Esophagus mucosa (tissue), 1 donor: ENCODE data around the gene RNF40. TPM values are rescaled to one million over a fixed set of nuclear protein-coding genes. Genes with fewer than 3 reads are reported as not detected.
A peak's percentile ranks its signal among the peaks of the same experiment; 100 is the strongest.

Source experiments
- ATAC-seq: fragments of 200-7000 bp; cut with Tn5 transposase; one replicate; pipeline ENCODE4 v1.9.1; 2020
- total RNA-seq: library from RNA; stranded (reverse); gene quantifications from one replicate; pipeline ENCODE4 v1.2.4, GENCODE V29; 2023
- donor health status: DM: yes; HTN: yes; CAD: no.

The RNF40 gene
- total RNA-seq, 1 donor from 2014 or later: 56.8 TPM

DNA sequence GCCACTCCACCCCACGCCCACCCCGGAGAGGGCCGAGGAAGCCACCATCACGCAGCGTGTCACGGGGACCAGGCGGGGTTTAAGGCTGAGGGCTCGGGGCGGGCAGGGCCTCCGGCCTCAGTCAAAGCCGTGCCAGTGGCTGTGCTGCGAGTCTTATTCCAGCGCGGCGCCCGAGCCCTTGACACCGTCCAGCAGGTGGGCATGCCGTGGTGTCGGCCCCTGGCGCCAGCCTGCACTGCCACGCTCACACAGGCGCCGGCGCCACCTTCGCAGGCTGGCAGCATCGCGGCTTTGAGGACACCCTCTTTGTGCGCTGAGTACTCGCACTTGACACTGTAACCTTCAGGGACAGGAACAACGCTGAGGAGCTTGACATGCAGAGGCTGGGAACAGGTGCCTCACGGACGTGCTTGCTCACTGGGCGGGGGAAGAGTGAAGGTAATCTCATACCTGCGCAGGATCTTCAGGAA lies 58.9 kb downstream of the RNF40 start:
- ATAC-seq: peak; percentile 35

DNA sequence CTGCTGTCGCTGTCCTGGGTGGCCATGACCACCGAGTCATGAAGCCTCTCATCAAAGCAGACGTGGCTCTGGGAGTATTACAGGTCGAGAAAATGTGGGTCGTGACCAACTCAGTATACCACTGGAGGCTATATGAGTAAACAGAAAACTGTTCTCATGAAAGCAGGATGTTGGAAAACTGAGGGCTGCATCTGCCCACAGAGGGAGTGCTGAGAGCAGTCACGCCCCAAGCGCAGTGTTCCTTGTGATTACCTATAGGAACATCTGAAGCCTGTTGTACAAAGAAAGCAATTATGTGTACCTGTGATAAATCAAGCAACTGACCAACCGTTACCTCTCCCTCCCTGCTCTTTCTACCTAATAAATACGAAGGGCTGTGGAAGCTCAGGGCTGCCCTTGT lies 59.3 kb downstream of the RNF40 start:
- ATAC-seq: peak; percentile 43

GRCh38 chr16:30821891-30822290 lies 59.8 kb downstream of the RNF40 start:
- no peak for ATAC-seq

Other genes with a start within 250 kb of the RNF40 start
- 11.7 TPM for gene ZNF768, start 235.8 kb upstream of the RNF40 start, total RNA-seq
- 4.7 TPM for gene ZNF747, start 227.5 kb upstream of the RNF40 start, total RNA-seq
- gene ZNF764, start 203.9 kb upstream of the RNF40 start, total RNA-seq: 3.0 TPM
- 9.7 TPM for gene ZNF688, start 190.6 kb upstream of the RNF40 start, total RNA-seq
- 8.4 TPM for gene ZNF785, start 176.6 kb upstream of the RNF40 start, total RNA-seq
- 2.8 TPM for gene ZNF689, start 151.9 kb upstream of the RNF40 start, total RNA-seq
- gene PRR14, start 111.4 kb upstream of the RNF40 start, total RNA-seq: 27.0 TPM
- gene FBRS, start 103.9 kb upstream of the RNF40 start, total RNA-seq: 42.4 TPM
- gene SRCAP, start 63.2 kb upstream of the RNF40 start, total RNA-seq: 29.5 TPM
- 16.9 TPM for gene PHKG2, start 13.9 kb upstream of the RNF40 start, total RNA-seq
- 2.2 TPM for gene CFAP119, start 260 bp upstream of the RNF40 start, total RNA-seq
- gene ZNF629, start 24.9 kb downstream of the RNF40 start, total RNA-seq: 4.7 TPM
- gene BCL7C, start 131.8 kb downstream of the RNF40 start, total RNA-seq: 30.5 TPM
- gene CTF1, start 134.3 kb downstream of the RNF40 start, total RNA-seq: 2.3 TPM
- 19.2 TPM for gene FBXL19, start 161.2 kb downstream of the RNF40 start, total RNA-seq
- gene ORAI3, start 186.7 kb downstream of the RNF40 start, total RNA-seq: 9.8 TPM
- gene SETD1A, start 195.4 kb downstream of the RNF40 start, total RNA-seq: 8.2 TPM
- 14.5 TPM for gene HSD3B7, start 222.9 kb downstream of the RNF40 start, total RNA-seq
- gene STX1B, start 248.3 kb downstream of the RNF40 start, total RNA-seq: 0.80 TPM